H9 (cell line): ENCODE results near the gene CACNG5. TPM values are rescaled to one million over a fixed set of nuclear protein-coding genes. Genes with fewer than 3 reads are reported as not detected.

ENCODE experiments used
- DNase-seq: peaks from one replicate; pipeline ENCODE4 v3.0.0-alpha.2; 2017
- H2AFZ ChIP-seq: one replicate; pipeline ENCODE4 v1.6.1; 2013; ENCODE audit warnings: mild to moderate bottlenecking, low read length, control low read depth, moderate library complexity
- H2AK5ac ChIP-seq: 2 replicates; pipeline ENCODE4 v1.6.1; 2013; ENCODE audit warnings: low read length, control low read depth, mixed read lengths; ENCODE audit not compliant: insufficient read length
- H2BK120ac ChIP-seq: one replicate; pipeline ENCODE4 v1.6.1; 2013; ENCODE audit warnings: low read depth, mild to moderate bottlenecking, low read length, control low read depth, inconsistent platforms; ENCODE audit not compliant: poor library complexity, severe bottlenecking
- H2BK12ac ChIP-seq: 2 replicates; pipeline ENCODE4 v1.6.1; 2013; ENCODE audit warnings: low read length, control low read depth, mixed read lengths, low read depth; ENCODE audit not compliant: insufficient read length
- H2BK15ac ChIP-seq: 2 replicates; pipeline ENCODE4 v1.6.1; 2013; ENCODE audit warnings: low read depth, low read length, control low read depth
- H2BK20ac ChIP-seq: one replicate; pipeline ENCODE4 v1.6.1; 2013; ENCODE audit warnings: low read depth, mild to moderate bottlenecking, low read length, control low read depth, inconsistent platforms; ENCODE audit not compliant: poor library complexity, severe bottlenecking
- H2BK5ac ChIP-seq: 2 replicates; pipeline ENCODE4 v1.6.1; 2013; ENCODE audit warnings: low read length, control low read depth, mixed read lengths; ENCODE audit not compliant: insufficient read length
- H3K14ac ChIP-seq: 2 replicates; pipeline ENCODE4 v1.6.1; 2013; ENCODE audit warnings: low read length, control low read depth; ENCODE audit not compliant: insufficient read depth
- H3K18ac ChIP-seq: 2 replicates; pipeline ENCODE4 v1.6.1; 2013; ENCODE audit warnings: low read depth, mild to moderate bottlenecking, mixed read lengths, low read length, control low read depth; ENCODE audit not compliant: insufficient read length
- H3K23ac ChIP-seq: 2 replicates; pipeline ENCODE4 v1.6.1; 2013; ENCODE audit warnings: low read length, control low read depth, mixed read lengths, low read depth; ENCODE audit not compliant: insufficient read length
- H3K23me2 ChIP-seq: 2 replicates; pipeline ENCODE4 v1.6.1; 2013; ENCODE audit warnings: low read depth, mild to moderate bottlenecking, mixed read lengths, low read length, control low read depth; ENCODE audit not compliant: insufficient read length, poor library complexity, severe bottlenecking
- H3K27ac ChIP-seq: 2 replicates; pipeline ENCODE4 v1.5.1; 2013; ENCODE audit warnings: low read length, control low read depth, mixed read lengths, low read depth; ENCODE audit not compliant: insufficient read length
- H3K27me3 ChIP-seq: 2 replicates; pipeline ENCODE4 v1.6.1; 2013; ENCODE audit warnings: low read length, control low read depth, inconsistent platforms; ENCODE audit not compliant: insufficient read depth
- H3K4ac ChIP-seq: 2 replicates; pipeline ENCODE4 v1.6.1; 2013; ENCODE audit warnings: low read depth, mild to moderate bottlenecking, control low read depth, inconsistent platforms, low read length, moderate library complexity
- H3K4me1 ChIP-seq: 2 replicates; pipeline ENCODE4 v1.6.1; 2013; ENCODE audit warnings: low read length, control low read depth, inconsistent platforms; ENCODE audit not compliant: insufficient read depth
- H3K4me2 ChIP-seq: 2 replicates; pipeline ENCODE4 v1.6.1; 2013; ENCODE audit warnings: low read length, control low read depth, mixed read lengths; ENCODE audit not compliant: insufficient read length, insufficient read depth
- H3K56ac ChIP-seq: 2 replicates; pipeline ENCODE4 v1.6.1; 2013; ENCODE audit warnings: low read depth, mild to moderate bottlenecking, mixed read lengths, low read length, control low read depth; ENCODE audit not compliant: insufficient read length
- H3K79me1 ChIP-seq: 2 replicates; pipeline ENCODE4 v1.6.1; 2013; ENCODE audit warnings: low read depth, mild to moderate bottlenecking, moderate library complexity, low read length, control low read depth, inconsistent platforms; ENCODE audit not compliant: insufficient read depth, poor library complexity, severe bottlenecking
- H3K79me2 ChIP-seq: 2 replicates; pipeline ENCODE4 v1.6.1; 2013; ENCODE audit warnings: low read length, control low read depth, inconsistent platforms; ENCODE audit not compliant: insufficient read depth
- H3K9ac ChIP-seq: 2 replicates; pipeline ENCODE4 v1.6.1; 2013; ENCODE audit warnings: low read length, control low read depth, mixed read lengths; ENCODE audit not compliant: insufficient read length; ENCODE audit errors: extremely low read depth
- H3K9me3 ChIP-seq: one replicate; pipeline ENCODE4 v1.6.1; 2013; ENCODE audit warnings: low read depth, low read length, inconsistent platforms; ENCODE audit not compliant: control insufficient read depth
- H3T11ph ChIP-seq: one replicate; pipeline ENCODE4 v1.6.1; 2013; ENCODE audit warnings: mild to moderate bottlenecking, low read length, control low read depth, inconsistent platforms
- H4K20me1 ChIP-seq: one replicate; pipeline ENCODE4 v1.6.1; 2013; ENCODE audit not compliant: control insufficient read depth, insufficient read length, insufficient read depth
- H4K5ac ChIP-seq: 2 replicates; pipeline ENCODE4 v1.6.1; 2013; ENCODE audit warnings: low read depth, mild to moderate bottlenecking, mixed read lengths, low read length, control low read depth; ENCODE audit not compliant: insufficient read length
- H4K8ac ChIP-seq: replicated peaks from 2 replicates; pipeline ENCODE4 v1.6.1; 2013; ENCODE audit warnings: low read length, control low read depth, mixed read lengths, low read depth; ENCODE audit not compliant: insufficient read length
- H4K91ac ChIP-seq: 2 replicates; pipeline ENCODE4 v1.6.1; 2013; ENCODE audit warnings: low read depth, mild to moderate bottlenecking, moderate library complexity, mixed read lengths, low read length, control low read depth; ENCODE audit not compliant: insufficient read length
- H3K27ac Mint-ChIP-seq, 3 experiments: 2 replicates in 2 of 3; 3 replicates in 1 of 3; pipeline ENCODE4 v1.8.0; 2020 to 2021; ENCODE audit warnings: mixed read lengths in 3 of 3, mild to moderate bottlenecking in 1 of 3, moderate library complexity in 1 of 3
- H3K27me3 Mint-ChIP-seq: 2 replicates; pipeline ENCODE4 v1.8.0; 2021; ENCODE audit warnings: low read depth, mild to moderate bottlenecking, moderate library complexity, mixed read lengths
- H3K36me3 Mint-ChIP-seq, 3 experiments: 2 replicates in 2 of 3; 3 replicates in 1 of 3; pipeline ENCODE4 v1.8.0; 2020 to 2021; ENCODE audit warnings: low read depth in 3 of 3, mixed read lengths in 3 of 3; ENCODE audit not compliant: insufficient read depth in 1 of 3
- H3K4me1 Mint-ChIP-seq, 2 experiments: 2 replicates each; pipeline ENCODE4 v1.8.0; 2020; ENCODE audit warnings: mixed read lengths in 2 of 2
- H3K4me3 Mint-ChIP-seq, 2 experiments: 2 replicates in 1 of 2; 3 replicates in 1 of 2; pipeline ENCODE4 v1.8.0; 2020 to 2021; ENCODE audit warnings: mild to moderate bottlenecking in 2 of 2, mixed read lengths in 2 of 2, moderate library complexity in 1 of 2
- H3K9me3 Mint-ChIP-seq, 2 experiments: 2 replicates in 1 of 2; 3 replicates in 1 of 2; pipeline ENCODE4 v1.8.0; 2020; ENCODE audit warnings: mild to moderate bottlenecking in 2 of 2, mixed read lengths in 2 of 2, moderate library complexity in 1 of 2
- WGBS: extraction: QIAGEN DNeasy Blood & Tissue Kit; methylation state at CpG from one replicate; pipeline ENCODE4 v1.1.7; 2013; ENCODE audit warnings: missing lambda C conversion rate, low lambda C conversion rate, mixed read lengths; ENCODE audit not compliant: insufficient read length; ENCODE audit errors: extremely low coverage; 5-methylcytosine and 5-hydroxymethylcytosine counted together
- total RNA-seq: library from RNA; stranded (reverse); gene quantifications from 2 replicates; pipeline ENCODE4 v1.2.1, GENCODE V29; 2021
- TF ChIP-seq, protein P1 (sequence below): fragments of 200-600 bp; sonication (generic); conservative IDR thresholded peaks from 3 replicates; pipeline ENCODE4 v1.8.0; 2021; ENCODE audit warnings: antibody characterized with exemption, mild to moderate bottlenecking

The CACNG5 gene
- total RNA-seq, 1 experiment from 2014 or later = 1.6 TPM

DNA sequence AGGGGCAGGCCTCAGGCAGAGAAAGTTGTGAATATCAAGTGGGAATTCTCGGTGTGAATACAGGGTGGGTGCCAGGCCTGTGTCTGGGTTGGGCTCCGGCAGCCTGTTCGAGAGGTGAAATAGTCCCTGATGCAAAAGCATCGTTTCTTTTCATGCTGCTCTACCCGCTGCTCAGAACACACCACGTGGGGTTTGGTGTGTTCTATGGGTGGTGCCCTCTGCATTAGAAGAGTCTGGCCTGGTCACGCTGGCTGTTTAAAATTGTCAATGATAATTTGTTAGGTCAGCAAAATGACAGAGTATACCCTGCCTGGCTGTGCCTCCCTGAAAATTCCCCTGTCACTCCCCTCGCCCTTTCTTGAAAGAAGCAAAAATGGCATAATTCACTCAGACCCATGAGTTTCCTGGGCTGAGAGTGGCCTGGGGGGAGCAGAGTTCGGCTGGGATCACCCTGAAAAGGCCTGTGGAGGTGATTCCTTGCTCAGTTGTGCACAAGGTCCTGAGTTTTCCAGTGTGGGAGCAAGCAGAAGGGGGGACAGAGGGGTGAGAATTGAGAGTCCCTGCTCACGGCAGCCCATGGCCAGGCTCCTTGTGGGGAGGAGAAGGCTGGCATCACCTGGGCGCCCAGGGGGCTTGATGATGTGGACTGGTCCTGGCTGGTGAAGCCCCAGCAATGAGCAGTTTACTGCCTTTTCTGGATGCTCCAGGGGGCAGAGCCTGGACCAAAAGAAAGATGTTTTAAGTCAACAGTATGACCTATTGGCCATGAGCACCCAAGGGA, 3.2 kb downstream of the CACNG5 start:
- H3K4me3 Mint-ChIP-seq = no peak overlapping the region
- WGBS = no CpG with 5 or more reads among the region's 11 CpGs

More for the DNA sequence above, 3.2 kb downstream of the CACNG5 start:
- Histone ChIP-seq H4K5ac (no peak overlapping the region), H3K27me3 (no peaks in the 10 kb centered on the region), H3K9ac (no peak overlapping the region), H3K4ac (no peak overlapping the region), H2BK12ac (no peak overlapping the region), H3K9me3 (no peaks in the 10 kb centered on the region), H3K18ac (no peak overlapping the region), H3K14ac (0 out of 2 replicates have a peak overlapping the region, but pooled peaks have one; percentile 14), H2BK5ac (no peak overlapping the region), H3K23me2 (peaks cover 5% of the 10 kb centered on the region), H4K8ac (no peak overlapping the region), H2BK120ac (no peak overlapping the region), H3K27ac (no peak overlapping the region), H3K56ac (no peak overlapping the region), H3T11ph (no peak overlapping the region), H3K79me2 (no peaks in the 10 kb centered on the region), H2BK20ac (no peak overlapping the region), H3K4me2 (no peak overlapping the region), H2AFZ (no peak overlapping the region), H3K4me1 (no peaks in the 10 kb centered on the region; the same call in 1 of the 2 replicates), H2AK5ac (no peak overlapping the region), H3K79me1 (no peaks in the 10 kb centered on the region), H4K91ac (no peak overlapping the region), H2BK15ac (no peak overlapping the region), H4K20me1 (no peaks in the 10 kb centered on the region), H3K23ac (no peak overlapping the region)
- DNase-seq = no peak
- Mint-ChIP-seq H3K27ac (no peak overlapping the region), H3K36me3 (no peaks in the 10 kb centered on the region), H3K27me3 (peaks cover 44% of the 10 kb centered on the region), H3K9me3 (no peaks in the 10 kb centered on the region), H3K4me1 (0 out of 4 replicates have a peak, but pooled peaks cover 0 to 2% of the 10 kb centered on the region in 2 experiments)
- TF ChIP-seq, protein P1, sequence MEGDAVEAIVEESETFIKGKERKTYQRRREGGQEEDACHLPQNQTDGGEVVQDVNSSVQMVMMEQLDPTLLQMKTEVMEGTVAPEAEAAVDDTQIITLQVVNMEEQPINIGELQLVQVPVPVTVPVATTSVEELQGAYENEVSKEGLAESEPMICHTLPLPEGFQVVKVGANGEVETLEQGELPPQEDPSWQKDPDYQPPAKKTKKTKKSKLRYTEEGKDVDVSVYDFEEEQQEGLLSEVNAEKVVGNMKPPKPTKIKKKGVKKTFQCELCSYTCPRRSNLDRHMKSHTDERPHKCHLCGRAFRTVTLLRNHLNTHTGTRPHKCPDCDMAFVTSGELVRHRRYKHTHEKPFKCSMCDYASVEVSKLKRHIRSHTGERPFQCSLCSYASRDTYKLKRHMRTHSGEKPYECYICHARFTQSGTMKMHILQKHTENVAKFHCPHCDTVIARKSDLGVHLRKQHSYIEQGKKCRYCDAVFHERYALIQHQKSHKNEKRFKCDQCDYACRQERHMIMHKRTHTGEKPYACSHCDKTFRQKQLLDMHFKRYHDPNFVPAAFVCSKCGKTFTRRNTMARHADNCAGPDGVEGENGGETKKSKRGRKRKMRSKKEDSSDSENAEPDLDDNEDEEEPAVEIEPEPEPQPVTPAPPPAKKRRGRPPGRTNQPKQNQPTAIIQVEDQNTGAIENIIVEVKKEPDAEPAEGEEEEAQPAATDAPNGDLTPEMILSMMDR = no peak
